Measurements from ENCODE around the gene ATP1B3. TPM values are rescaled to one million over a fixed set of nuclear protein-coding genes. Genes with fewer than 3 reads are reported as not detected.

ATP1B3 gene
- total RNA-seq, 1 donor from 2014 or later, result 153 TPM

Other genes with a start within 250 kb of the ATP1B3 start
- 54.5 and 55.1 TPM in 2 replicates for gene RNF7, start 138.3 kb upstream of the ATP1B3 start, total RNA-seq
- gene GRK7, start 113.2 kb upstream of the ATP1B3 start, total RNA-seq, result not detected in 2 replicates

Measured in T-helper 2 cell treated with Interferon-gamma antibody and Interleukin-4, amounts not matched to agents 100 ng/mL and 5 ng/mL, for 36 hours (primary cell).